ENCODE data around the gene BANP.
"Not testable (repeated sequence)": the region's sequence is repeated elsewhere in the genome, so short reads cannot be mapped to it uniquely, and the experiment has no call there.

The BANP gene

GRCh38 chr16:88120812-88121211 lies 169.6 kb downstream of the BANP start:
- ATAC-seq (ENCODE audit: insufficient read depth, low read depth) = no peak
- TF ChIP-seq CTCF (IDR thresholded peaks at IDR 0.05; ENCODE audit: borderline replicate concordance, extremely low read depth, low read length, poor library complexity, severe bottlenecking) = no peak
- TF ChIP-seq EZH2 (IDR thresholded peaks at IDR 0.05; ENCODE audit: borderline replicate concordance, low read depth, low read length, severe bottlenecking) = no peak
- no peaks in the 10 kb centered on the region for H4K20me1 ChIP-seq (ENCODE audit: insufficient read depth, low read length)

GRCh38 chr16:88121391-88121790 lies 170.2 kb downstream of the BANP start:
- ATAC-seq (ENCODE audit: insufficient read depth, low read depth); H2AFZ ChIP-seq (ENCODE audit: low read depth, low read length); H3K27ac ChIP-seq (ENCODE audit: low read length); H3K9me3 ChIP-seq (ENCODE audit: insufficient read depth, low read length, severe bottlenecking); H4K20me1 ChIP-seq (ENCODE audit: insufficient read depth, low read length); H3K79me2 ChIP-seq (ENCODE audit: insufficient read depth, low read length); H3K9ac ChIP-seq (ENCODE audit: low read depth, low read length); H3K4me1 ChIP-seq (ENCODE audit: insufficient read depth, low read length); H3K4me2 ChIP-seq (ENCODE audit: insufficient read depth, low read length); H3K36me3 ChIP-seq (ENCODE audit: insufficient read depth, low read length); H3K4me3 ChIP-seq (ENCODE audit: low read depth in 1 of 2, low read length in 2 of 2); DNase-seq; H3K27me3 ChIP-seq (ENCODE audit: insufficient read depth, low read length, poor library complexity): not testable (repeated sequence)

More at GRCh38 chr16:88120812-88121211, 169.6 kb downstream of the BANP start:
- Histone ChIP-seq H3K27me3 (ENCODE audit: insufficient read depth, low read length, poor library complexity) (no peaks in the 10 kb centered on the region), H3K27ac (ENCODE audit: low read length) (no peak overlapping the region), H3K4me2 (ENCODE audit: insufficient read depth, low read length) (no peak overlapping the region), H3K79me2 (ENCODE audit: insufficient read depth, low read length) (no peaks in the 10 kb centered on the region), H3K9me3 (ENCODE audit: insufficient read depth, low read length, severe bottlenecking) (no peaks in the 10 kb centered on the region), H3K4me3 (ENCODE audit: low read depth in 1 of 2, low read length in 2 of 2) (no peak overlapping the region), H3K4me1 (ENCODE audit: insufficient read depth, low read length) (no peaks in the 10 kb centered on the region), H2AFZ (ENCODE audit: low read depth, low read length) (no peak overlapping the region), H3K36me3 (ENCODE audit: insufficient read depth, low read length) (no peaks in the 10 kb centered on the region), H3K9ac (ENCODE audit: low read depth, low read length) (no peak overlapping the region)
- DNase-seq = no peak

DNA sequence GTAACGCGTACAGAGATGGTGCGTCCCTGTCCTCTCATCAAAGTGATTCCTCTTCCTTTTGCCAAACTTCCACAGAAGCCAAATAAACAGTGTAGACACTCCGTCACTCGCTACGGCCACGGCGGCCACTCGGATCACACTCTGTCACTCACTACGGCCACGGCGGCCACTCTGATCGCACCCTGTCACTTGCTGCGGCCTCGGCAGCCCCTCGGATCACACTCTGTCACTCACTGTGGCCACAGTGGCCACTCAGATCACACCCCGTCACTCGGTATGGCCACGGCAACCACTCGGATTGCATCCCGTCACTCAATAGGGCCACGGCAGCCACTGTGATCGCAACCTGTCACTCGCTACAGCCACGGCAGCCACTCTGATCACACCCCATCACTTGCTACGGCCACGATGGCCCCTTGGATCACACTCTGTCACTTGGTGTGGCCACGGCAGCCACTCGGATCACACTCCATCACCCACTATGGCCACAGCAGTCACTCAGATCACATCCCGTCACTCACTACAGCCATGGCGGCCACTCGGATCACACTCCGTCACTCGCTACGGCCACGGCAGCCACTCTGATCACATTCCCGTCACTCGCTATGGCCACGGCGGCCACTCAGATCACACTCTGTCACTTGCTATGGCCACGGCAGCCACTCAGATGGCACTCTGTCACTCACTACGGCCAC lies 170.8 kb downstream of the BANP start:
- Histone ChIP-seq H3K4me1 (ENCODE audit: insufficient read depth, low read length) (no peaks in the 10 kb centered on the region), H3K27ac (ENCODE audit: low read length) (no peak overlapping the region), H3K9me3 (ENCODE audit: insufficient read depth, low read length, severe bottlenecking) (no peaks in the 10 kb centered on the region), H4K20me1 (ENCODE audit: insufficient read depth, low read length) (no peaks in the 10 kb centered on the region), H3K4me3 (ENCODE audit: low read depth in 1 of 2, low read length in 2 of 2) (no peak overlapping the region), H3K27me3 (ENCODE audit: insufficient read depth, low read length, poor library complexity) (no peaks in the 10 kb centered on the region), H3K79me2 (ENCODE audit: insufficient read depth, low read length) (no peaks in the 10 kb centered on the region), H2AFZ (ENCODE audit: low read depth, low read length) (no peak overlapping the region), H3K4me2 (ENCODE audit: insufficient read depth, low read length) (no peak overlapping the region), H3K9ac (ENCODE audit: low read depth, low read length) (no peak overlapping the region), H3K36me3 (ENCODE audit: insufficient read depth, low read length) (no peaks in the 10 kb centered on the region)
- DNase-seq (no peak), ATAC-seq (ENCODE audit: insufficient read depth, low read depth) (no peak)
- TF ChIP-seq CTCF (IDR thresholded peaks at IDR 0.05; ENCODE audit: borderline replicate concordance, extremely low read depth, low read length, poor library complexity, severe bottlenecking) = no peak
- TF ChIP-seq EZH2 (IDR thresholded peaks at IDR 0.05; ENCODE audit: borderline replicate concordance, low read depth, low read length, severe bottlenecking) = no peak
